ENCODE data around the gene TXN.

GRCh38 chr9:110282739-110283081 lies 26.4 kb upstream of the TXN start:
- TF ChIP-seq CTCF (IDR thresholded peaks at IDR 0.05) (no peak), POLR2AphosphoS5 (IDR thresholded peaks at IDR 0.05) (no peak), POLR2A (IDR thresholded peaks at IDR 0.05) (no peak), EP300 (IDR thresholded peaks at IDR 0.05) (no peak)
